H1 (cell line): ENCODE results near the gene DDC. TPM values are rescaled to one million over a fixed set of nuclear protein-coding genes. Genes with fewer than 3 reads are reported as not detected.

Experiments used
- CTCF ChIA-PET: fragments of 300-600 bp; sonication (Branson Sonifier 250); formaldehyde crosslinking; loops from one replicate; lab custom pipeline; 2021; ENCODE audit not compliant: partially characterized antibody; lab: Charles Lee
- POLR2A ChIA-PET: fragments of 300-600 bp; sonication (Branson Sonifier 250); formaldehyde crosslinking; loops from one replicate; lab custom pipeline; 2021; ENCODE audit warnings: inconsistent platforms; ENCODE audit not compliant: partially characterized antibody; lab: Charles Lee
- DNase-seq, 2 experiments: peaks; one replicate each; pipeline versions ENCODE4 v3.0.0 to v3.0.0-alpha.2; 2010 to 2022; ENCODE audit warnings: low spot score in 2 of 2, low read depth in 1 of 2, mixed read lengths in 1 of 2
- FAIRE-seq: peaks from 2 replicates; lab custom pipeline; 2011; peaks lifted over from hg19 to GRCh38; lab: Jason Lieb, UNC
- H2AFZ ChIP-seq: 2 replicates; pipeline ENCODE4 v1.8.1; 2012; ENCODE audit warnings: low read length, inconsistent platforms
- H2AK5ac ChIP-seq: 2 replicates; pipeline ENCODE4 v1.6.1; 2013; ENCODE audit warnings: low read depth, low read length
- H2BK120ac ChIP-seq: replicated peaks from 2 replicates; pipeline ENCODE3; 2013; ENCODE audit warnings: low read depth, low read length, inconsistent platforms
- H2BK12ac ChIP-seq: 2 replicates; pipeline ENCODE4 v1.6.1; 2013; ENCODE audit warnings: low read depth, low read length
- H2BK15ac ChIP-seq: 2 replicates; pipeline ENCODE4 v1.6.1; 2013; ENCODE audit warnings: low read length
- H2BK20ac ChIP-seq: 2 replicates; pipeline ENCODE4 v1.6.1; 2013; ENCODE audit warnings: low read length
- H2BK5ac ChIP-seq: 2 replicates; pipeline ENCODE4 v1.6.1; 2013; ENCODE audit warnings: low read depth, low read length
- H3K14ac ChIP-seq: 2 replicates; pipeline ENCODE4 v1.6.1; 2013; ENCODE audit warnings: inconsistent platforms; ENCODE audit not compliant: insufficient read length
- H3K18ac ChIP-seq: 2 replicates; pipeline ENCODE4 v1.6.1; 2013; ENCODE audit warnings: low read length; ENCODE audit errors: extremely low read depth
- H3K23ac ChIP-seq: 2 replicates; pipeline ENCODE4 v1.6.1; 2013; ENCODE audit warnings: inconsistent platforms; ENCODE audit not compliant: insufficient read length
- H3K23me2 ChIP-seq: 2 replicates; pipeline ENCODE4 v1.6.1; 2013; ENCODE audit warnings: low read depth, low read length
- H3K27ac ChIP-seq: 2 replicates; pipeline ENCODE4 v1.6.1; 2011; ENCODE audit warnings: low read depth, low read length, inconsistent platforms
- H3K27me3 ChIP-seq, 4 experiments: replicated peaks in 1 of 4; 1 replicate in 1 of 4; 2 replicates in 3 of 4; pipeline versions ENCODE4 v1.6.1 to v1.8.1; 2011 to 2013; ENCODE audit warnings: low read length in 3 of 4, mild to moderate bottlenecking in 3 of 4, inconsistent platforms in 2 of 4, mixed read lengths in 2 of 4, moderate library complexity in 1 of 4; ENCODE audit not compliant: control insufficient read depth in 3 of 4, insufficient read depth in 3 of 4; ENCODE audit errors: extremely low read depth in 1 of 4
- H3K36me3 ChIP-seq, 4 experiments: 2 replicates each; pipeline versions ENCODE4 v1.6.1 to v1.8.1; 2011 to 2013; ENCODE audit warnings: mild to moderate bottlenecking in 4 of 4, low read length in 3 of 4, moderate library complexity in 2 of 4, control low read depth in 1 of 4, inconsistent platforms in 1 of 4; ENCODE audit not compliant: insufficient read depth in 4 of 4, control insufficient read depth in 2 of 4
- H3K4ac ChIP-seq: replicated peaks from 2 replicates; pipeline ENCODE3; 2013; ENCODE audit warnings: low read length, low read depth, mixed read lengths, inconsistent platforms; ENCODE audit not compliant: insufficient read length
- H3K4me1 ChIP-seq, 4 experiments: replicated peaks in 1 of 4; 1 replicate in 1 of 4; 2 replicates in 3 of 4; pipeline versions ENCODE4 v1.6.1 to v1.8.1; 2011 to 2013; ENCODE audit warnings: low read length in 3 of 4, inconsistent platforms in 2 of 4, mixed read lengths in 1 of 4; ENCODE audit not compliant: insufficient read depth in 4 of 4, control insufficient read depth in 3 of 4
- H3K4me2 ChIP-seq, 2 experiments: 2 replicates each; pipeline versions ENCODE4 v1.6.1 to v1.8.1; 2011 to 2013; ENCODE audit warnings: low read depth in 2 of 2, low read length in 2 of 2, control low read depth in 1 of 2, inconsistent platforms in 1 of 2, mild to moderate bottlenecking in 1 of 2; ENCODE audit not compliant: insufficient read depth in 1 of 2
- H3K4me3 ChIP-seq, 4 experiments: fragments of 200-600, 300-600 bp in 1 of 4; sonication (generic), shearing (Covaris generic), sonication (Bioruptor Twin) in 1 of 4; 2 replicates each; pipeline versions ENCODE4 v1.5.1 to v1.8.1; 2011 to 2016; ENCODE audit warnings: low read length in 4 of 4, low read depth in 3 of 4, control low read depth in 2 of 4, inconsistent platforms in 2 of 4, mild to moderate bottlenecking in 2 of 4, mixed read lengths in 1 of 4, moderate library complexity in 1 of 4; ENCODE audit not compliant: insufficient read depth in 2 of 4; ENCODE audit errors: extremely low read depth in 1 of 4
- H3K56ac ChIP-seq: replicated peaks from 2 replicates; pipeline ENCODE3; 2013; ENCODE audit warnings: low read depth, mild to moderate bottlenecking, mixed read lengths, low read length, inconsistent platforms; ENCODE audit not compliant: insufficient read length
- H3K79me1 ChIP-seq: 2 replicates; pipeline ENCODE4 v1.6.1; 2013; ENCODE audit warnings: low read depth, low read length, control low read depth
- H3K79me2 ChIP-seq, 2 experiments: 2 replicates each; pipeline versions ENCODE4 v1.6.1 to v1.8.1; 2012 to 2013; ENCODE audit warnings: low read length in 2 of 2, mild to moderate bottlenecking in 2 of 2, inconsistent platforms in 1 of 2; ENCODE audit not compliant: insufficient read depth in 2 of 2, control insufficient read depth in 1 of 2
- H3K9ac ChIP-seq, 4 experiments: replicated peaks in 1 of 4; 1 replicate in 1 of 4; 2 replicates in 3 of 4; pipeline versions ENCODE4 v1.6.1 to v1.8.1; 2011 to 2013; ENCODE audit warnings: low read depth in 3 of 4, low read length in 3 of 4, control low read depth in 2 of 4, mild to moderate bottlenecking in 2 of 4, moderate library complexity in 2 of 4, inconsistent platforms in 1 of 4; ENCODE audit errors: extremely low read depth in 1 of 4
- H3K9me3 ChIP-seq, 2 experiments: 2 replicates each; pipeline versions ENCODE4 v1.6.1 to v1.8.1; 2012 to 2013; ENCODE audit warnings: mild to moderate bottlenecking in 2 of 2, moderate library complexity in 2 of 2, control low read depth in 1 of 2, inconsistent platforms in 1 of 2, low read depth in 1 of 2, low read length in 1 of 2, mixed read lengths in 1 of 2; ENCODE audit not compliant: insufficient read depth in 2 of 2
- H4K20me1 ChIP-seq, 2 experiments: replicated peaks in 1 of 2; 2 replicates each; pipeline versions ENCODE3 to v1.8.1; 2011 to 2013; ENCODE audit warnings: inconsistent platforms in 2 of 2, low read length in 2 of 2, mild to moderate bottlenecking in 1 of 2; ENCODE audit not compliant: insufficient read depth in 2 of 2, control insufficient read depth in 1 of 2
- H4K5ac ChIP-seq: 2 replicates; pipeline ENCODE4 v1.6.1; 2013; ENCODE audit warnings: low read length, low read depth, mixed read lengths, inconsistent platforms; ENCODE audit not compliant: insufficient read length
- H4K8ac ChIP-seq: 2 replicates; pipeline ENCODE4 v1.8.0; 2013; ENCODE audit warnings: mild to moderate bottlenecking, moderate library complexity, low read length, inconsistent platforms; ENCODE audit not compliant: insufficient read depth; ENCODE audit errors: extremely low read depth
- H4K91ac ChIP-seq: replicated peaks from 2 replicates; pipeline ENCODE3; 2013; ENCODE audit warnings: low read length, mixed read lengths, inconsistent platforms; ENCODE audit not compliant: insufficient read length
- ATF2 ChIP-seq: IDR thresholded peaks from 2 replicates; pipeline ENCODE4 v1.6.1; 2012; ENCODE audit warnings: low read length, inconsistent platforms
- CEBPB ChIP-seq: IDR thresholded peaks from 2 replicates; pipeline ENCODE4 v1.6.1; 2012; ENCODE audit warnings: low read depth, low read length
- MAFK ChIP-seq: IDR thresholded peaks from 2 replicates; pipeline ENCODE4 v1.6.1; 2012; ENCODE audit warnings: low read depth, mild to moderate bottlenecking, improper control_type of control experiment, low read length
- PHF8 ChIP-seq: fragments of 200-600 bp; sonication (generic); conservative IDR thresholded peaks from 2 replicates; pipeline ENCODE4 v1.7.1; 2012; ENCODE audit warnings: low read depth, mild to moderate bottlenecking, inconsistent platforms, low read length, moderate library complexity
- POLR2AphosphoS5 ChIP-seq: IDR thresholded peaks from 2 replicates; pipeline ENCODE4 v1.6.1; 2011; ENCODE audit warnings: low read depth, low read length
- RFX5 ChIP-seq: IDR thresholded peaks from 2 replicates; pipeline ENCODE4 v1.6.1; 2011; ENCODE audit warnings: low read depth, low read length, improper control_type of control experiment, borderline replicate concordance
- SIN3A ChIP-seq, 2 experiments: IDR thresholded peaks in 1 of 2; conservative IDR thresholded peaks in 1 of 2; 2 replicates each; pipeline ENCODE4 v1.6.1; 2011 to 2012; ENCODE audit warnings: low read length in 2 of 2, improper control_type of control experiment in 1 of 2, low read depth in 1 of 2, mild to moderate bottlenecking in 1 of 2
- SIX5 ChIP-seq: IDR thresholded peaks from 2 replicates; pipeline ENCODE4 v1.6.1; 2011; ENCODE audit warnings: mild to moderate bottlenecking, low read depth, low read length
- SP2 ChIP-seq: IDR thresholded peaks from 2 replicates; pipeline ENCODE4 v1.6.1; 2012; ENCODE audit warnings: mild to moderate bottlenecking, low read length, inconsistent platforms
- SUZ12 ChIP-seq: fragments of 200-600 bp; sonication (generic); IDR thresholded peaks from 2 replicates; pipeline ENCODE4 v1.6.1; 2012; ENCODE audit warnings: mild to moderate bottlenecking, inconsistent platforms, low read length, moderate library complexity, mixed read lengths
- TAF1 ChIP-seq: IDR thresholded peaks from 2 replicates; pipeline ENCODE4 v1.6.1; 2011; ENCODE audit warnings: mild to moderate bottlenecking, low read depth, low read length
- YY1 ChIP-seq: IDR thresholded peaks from 2 replicates; pipeline ENCODE4 v1.6.1; 2011; ENCODE audit warnings: low read depth, mild to moderate bottlenecking, low read length
- ZNF274 ChIP-seq: IDR thresholded peaks from 2 replicates; pipeline ENCODE4 v1.7.0; 2012; ENCODE audit warnings: low read length, borderline replicate concordance; ENCODE audit errors: extremely low read depth
- WGBS, 2 experiments: shearing (Covaris generic) in 1 of 2; methylation state at CpG; one replicate each; pipeline versions ENCODE4 v1.1.6 to v1.1.7; 2013 to 2015; ENCODE audit warnings: low lambda C conversion rate in 2 of 2, mixed read lengths in 2 of 2, inconsistent platforms in 1 of 2, low coverage in 1 of 2, missing lambda C conversion rate in 1 of 2; ENCODE audit not compliant: insufficient replicate concordance in 2 of 2, insufficient coverage in 1 of 2, insufficient read length in 1 of 2; ENCODE audit errors: extremely low coverage in 1 of 2, missing lambda C conversion rate in 1 of 2; 5-methylcytosine and 5-hydroxymethylcytosine counted together
- polyA plus RNA-seq, 7 experiments: library from polyadenylated mRNA; depleted of rRNA in 3 of 7; stranded (reverse) in 5 of 7; unstranded in 2 of 7; fragments of >200 nt in 5 of 7; fragments of 200-250 nt in 2 of 7; gene quantifications; 1 replicate in 5 of 7; 2 replicates in 1 of 7; 4 replicates in 1 of 7; pipeline versions ENCODE4 v1.2.1 to v1.2.3, GENCODE V29; 2011 to 2013; ENCODE audit warnings: missing spikeins in 2 of 7, mixed read lengths in 2 of 7
- total RNA-seq: library from RNA; stranded (reverse); fragmentation: NEBNext Ultra II Directional; extraction: Animal tissue kit (Norgen Biotek cat#: 25700); gene quantifications from 2 replicates; pipeline ENCODE4 v1.2.1, GENCODE V29; 2021

The DDC gene
- total and polyA plus RNA-seq, 2 of the 8 experiments (the other 6 are each of a cell fraction or from before 2014, with no cell fraction given), result 0.05 TPM; not detected in 1

- no peaks in the 10 kb centered on the region for H3K27me3 ChIP-seq
- ChIA-PET CTCF (interaction anchor here (0.9 to 1.5 kb wide), 3 partner anchors 22 to 98 kb away, joined by 3 to 4 read pairs (median 3); no protein-coding TSS in a partner anchor), POLR2A (interaction anchor here (0.6 kb wide), 1 partner anchor 166 kb away, joined by 5 read pairs; no protein-coding TSS in a partner anchor)
- no peak overlapping the region for H2BK15ac ChIP-seq
- no peak overlapping the region for H3K4ac ChIP-seq
- no peak overlapping the region for H2AFZ ChIP-seq
- H4K91ac ChIP-seq, result no peak overlapping the region
- no peak overlapping the region for H3K9ac ChIP-seq
- H2BK120ac ChIP-seq, result no peak overlapping the region
- no peak overlapping the region for H2BK20ac ChIP-seq
- H4K20me1 ChIP-seq, result peaks cover 0 to 2% of the 10 kb centered on the region in 2 experiments
- H3K9me3 ChIP-seq, result peaks cover 2 to 3% of the 10 kb centered on the region in 2 experiments; a peak in 1 of 4 replicates
- H2AK5ac ChIP-seq, result no peak overlapping the region
- H2BK12ac ChIP-seq, result no peak overlapping the region
- no peak for DNase-seq
- H4K5ac ChIP-seq, result no peak overlapping the region
- H3K18ac ChIP-seq, result no peak overlapping the region
- no peaks in the 10 kb centered on the region for H3K36me3 ChIP-seq
- H3K27ac ChIP-seq, result no peak overlapping the region
- H2BK5ac ChIP-seq, result no peak overlapping the region
- H3K79me2 ChIP-seq, result no peaks in the 10 kb centered on the region
- no peak overlapping the region for H4K8ac ChIP-seq
- FAIRE-seq, result no peak
- H3K23ac ChIP-seq, result no peak overlapping the region
- H3K23me2 ChIP-seq, result no peaks in the 10 kb centered on the region
- H3K14ac ChIP-seq, result no peak overlapping the region
- H3K4me1 ChIP-seq, result peaks cover 0 to 3% (median 0%) of the 10 kb centered on the region in 4 experiments; a peak in 2 of 7 replicates
- 83% methylated on average over 2 of the region's 2 CpGs; no CpG with 5 or more reads in 1 of the 2 experiments for WGBS, 2 experiments
- no peak overlapping the region for H3K56ac ChIP-seq
- no peak overlapping the region for H3K4me2 ChIP-seq
- H3K4me3 ChIP-seq, result no peak overlapping the region
- no peaks in the 10 kb centered on the region for H3K79me1 ChIP-seq
- TF ChIP-seq SP2 (no peak), ATF2 (no peak), RFX5 (no peak), TAF1 (no peak), ZNF274 (no peak), SIX5 (no peak), PHF8 (no peak), POLR2AphosphoS5 (no peak), SUZ12 (no peak), CEBPB (no peak), SIN3A (conservative IDR thresholded peaks at IDR 0.05 in 1 of 2, IDR thresholded peaks at IDR 0.05 in 1 of 2; ENCODE audit: low read depth in 1 of 2, low read length in 2 of 2) (no peak), YY1 (no peak), MAFK (no peak)
Observed at GRCh38 chr7:50565559-50565916, 333 bp upstream of the DDC start.
